GM23248 (cell line): ENCODE data around the gene KLRK1.
"Not testable (repeated sequence)": the region's sequence is repeated elsewhere in the genome, so short reads cannot be mapped to it uniquely, and the experiment has no call there.

Experiments used
- EZH2 ChIP-seq: fragments of 200-600 bp; sonication (generic); IDR thresholded peaks from 2 replicates; pipeline ENCODE4 v1.6.1; 2018; ENCODE audit warnings: antibody characterized with exemption, mild to moderate bottlenecking; ENCODE audit not compliant: insufficient read depth, poor library complexity, severe bottlenecking
- EZH2phosphoT487 ChIP-seq: fragments of 200-600 bp; sonication (generic); IDR thresholded peaks from 2 replicates; pipeline ENCODE4 v1.6.1; 2018; ENCODE audit warnings: antibody characterized with exemption, moderate library complexity, mild to moderate bottlenecking, low read depth; ENCODE audit not compliant: insufficient read depth

- TF ChIP-seq EZH2, EZH2phosphoT487: not testable (repeated sequence)
These were observed 48.9 kb downstream of the KLRK1 start for GRCh38 chr12:10340946-10341345.
